GM08714 (cell line): ENCODE data around the gene FARP1.
"Not testable (repeated sequence)": the region's sequence is repeated elsewhere in the genome, so short reads cannot be mapped to it uniquely, and the experiment has no call there.

Experiments used
- H3K4me3 ChIP-seq: fragments of 200-500 bp; sonication (Bioruptor generic); 2 replicates; pipeline ENCODE4 v1.5.1; 2014; ENCODE audit warnings: mild to moderate bottlenecking, low read length, inconsistent platforms
- ZNF274 ChIP-seq: IDR thresholded peaks from 2 replicates; pipeline ENCODE4 v1.6.1; 2012; ENCODE audit warnings: mild to moderate bottlenecking, low read depth, low read length

The FARP1 gene

DNA sequence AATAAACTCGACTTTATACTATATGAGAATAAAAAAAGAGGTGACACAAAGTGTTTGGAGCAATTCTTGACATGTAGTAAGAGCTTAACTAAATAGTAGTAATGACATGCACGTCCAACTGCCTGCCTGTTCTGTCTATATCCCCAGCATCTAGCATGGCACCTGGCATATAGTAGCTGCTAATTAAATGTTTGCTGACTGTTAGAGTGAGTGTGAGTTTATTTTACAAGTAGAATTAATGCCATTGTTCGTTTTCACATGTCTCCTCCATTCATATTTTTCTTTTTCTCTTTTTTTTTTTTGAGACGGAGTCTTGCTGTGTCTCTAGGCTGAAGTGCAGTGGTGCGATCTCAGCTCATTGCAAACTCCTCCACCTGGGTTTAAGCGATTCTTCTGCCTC is 72.6 kb downstream of the FARP1 start:
- no peak for TF ChIP-seq ZNF274
- no peak overlapping the region for H3K4me3 ChIP-seq

DNA sequence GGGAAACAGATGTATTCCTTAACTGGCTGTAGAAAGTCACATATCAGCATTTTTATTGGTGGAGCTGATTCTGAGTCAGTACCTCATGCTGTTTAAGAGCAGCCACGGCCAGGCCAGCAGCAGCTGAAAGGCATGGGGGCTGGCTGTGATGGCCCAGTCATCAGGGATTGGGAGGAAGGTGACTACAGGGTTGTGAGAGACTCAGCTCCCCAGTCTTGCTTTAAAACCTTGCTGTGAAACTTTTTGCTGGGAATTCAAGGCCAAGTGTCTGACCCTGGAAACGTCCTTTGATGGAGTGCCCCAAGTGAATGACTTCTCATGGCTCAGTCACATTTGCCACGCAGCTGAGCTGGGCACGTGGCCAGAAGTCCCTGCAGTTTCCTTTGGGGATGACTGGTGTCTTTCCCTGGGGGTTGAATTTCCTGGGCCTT is 73.3 kb downstream of the FARP1 start:
- no peak overlapping the region for H3K4me3 ChIP-seq
- TF ChIP-seq ZNF274 = no peak

DNA sequence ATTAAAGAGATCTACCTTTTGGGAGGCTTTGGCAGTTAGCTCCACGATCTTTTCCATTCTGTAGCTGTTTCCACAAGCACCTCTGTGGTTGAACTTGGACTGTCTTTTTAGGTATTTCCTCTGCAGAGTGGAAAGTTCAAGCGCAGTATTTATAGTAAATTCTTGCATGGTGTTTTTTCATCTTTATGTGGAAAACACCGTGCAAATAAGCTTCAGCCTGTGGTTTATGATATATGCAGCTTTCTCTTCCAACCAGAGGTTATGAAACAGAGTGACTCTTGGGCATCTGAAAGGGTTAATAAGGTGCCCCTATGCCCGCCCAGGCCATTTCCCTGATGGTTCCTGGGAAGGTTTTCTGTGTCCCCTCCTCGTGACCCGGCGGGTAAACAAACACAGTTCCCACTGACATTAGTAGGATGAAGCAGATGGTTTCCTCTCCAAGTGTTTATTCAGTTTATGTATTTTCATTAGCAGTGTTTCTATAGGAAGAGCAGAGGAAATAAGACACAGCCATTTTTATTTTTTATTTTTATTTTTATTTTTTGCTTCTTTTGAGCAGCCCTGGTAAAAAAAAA is 73.9 kb downstream of the FARP1 start:
- H3K4me3 ChIP-seq = no peak overlapping the region
- no peak for TF ChIP-seq ZNF274

DNA sequence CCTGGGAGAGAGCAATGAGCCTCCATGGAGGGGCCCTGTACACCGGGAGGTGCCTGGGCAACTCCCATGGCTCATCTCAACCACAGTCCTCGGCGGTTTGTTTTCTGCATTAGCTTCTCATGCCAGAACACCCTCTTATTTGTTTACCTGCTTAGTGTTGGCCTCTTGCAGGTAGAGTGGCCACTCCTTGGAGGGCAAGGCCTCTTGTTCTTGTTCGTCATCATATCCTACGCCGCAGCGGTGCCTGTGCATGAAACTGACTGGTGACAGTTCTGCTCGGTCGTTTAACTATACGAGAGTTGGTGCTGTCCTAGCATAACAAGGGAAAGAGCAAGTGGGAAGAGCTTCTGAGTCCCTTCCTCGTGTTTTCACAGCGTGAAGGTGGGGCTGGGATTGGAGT is 74.7 kb downstream of the FARP1 start:
- TF ChIP-seq ZNF274 = no peak
- H3K4me3 ChIP-seq = no peak overlapping the region

- H3K4me3 ChIP-seq = no peak overlapping the region
- no peak for TF ChIP-seq ZNF274
Observed at GRCh38 chr13:98219685-98220084, 76.8 kb downstream of the FARP1 start.

- no peak for TF ChIP-seq ZNF274
- no peak overlapping the region for H3K4me3 ChIP-seq
Observed at GRCh38 chr13:98220271-98220791, 77.4 kb downstream of the FARP1 start.

- no peak overlapping the region for H3K4me3 ChIP-seq
- no peak for TF ChIP-seq ZNF274
Observed at GRCh38 chr13:98221234-98221633, 78.3 kb downstream of the FARP1 start.

DNA sequence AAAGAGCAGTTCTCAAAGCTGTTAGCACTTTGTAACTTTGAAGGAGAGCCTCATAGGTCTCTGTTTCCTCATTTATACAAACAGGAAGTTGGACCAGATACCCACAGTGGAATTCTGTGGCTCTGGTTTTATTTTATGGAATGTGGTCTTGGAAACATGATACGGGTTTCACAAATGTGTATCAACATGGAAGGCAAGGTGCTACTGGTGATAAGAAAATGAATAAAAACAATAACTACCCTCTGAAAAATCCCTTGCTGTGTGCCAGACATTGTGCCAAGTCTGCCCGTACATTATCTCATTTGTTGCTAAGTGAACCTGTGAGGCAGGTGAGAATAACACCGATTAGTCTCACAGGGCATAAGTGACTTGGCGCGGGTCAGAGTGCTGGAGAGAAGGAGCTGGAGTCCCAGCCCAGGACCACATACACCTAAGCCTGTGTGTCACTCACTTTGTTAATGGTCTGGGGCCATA is 79.2 kb downstream of the FARP1 start:
- no peak overlapping the region for H3K4me3 ChIP-seq
- no peak for TF ChIP-seq ZNF274

DNA sequence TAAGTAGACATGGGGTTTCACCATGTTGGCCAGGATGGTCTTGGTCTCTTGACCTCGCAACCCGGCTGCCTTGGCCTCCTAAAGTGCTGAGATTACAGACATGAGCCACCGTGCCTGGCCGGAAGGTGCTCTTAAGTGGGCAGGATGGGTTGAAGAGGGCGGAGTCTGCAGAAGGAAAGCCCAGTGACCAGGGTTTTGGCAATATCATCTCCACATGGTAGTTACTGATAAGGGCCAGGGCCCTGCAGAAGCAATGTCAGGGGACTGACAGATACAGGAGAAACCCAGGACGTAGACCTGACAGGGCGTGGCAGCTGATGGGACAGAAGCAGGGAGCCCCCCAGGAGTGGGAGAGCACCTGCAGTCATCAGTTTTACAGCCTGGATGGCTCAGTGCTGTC is 79.9 kb downstream of the FARP1 start:
- TF ChIP-seq ZNF274 = no peak
- no peak overlapping the region for H3K4me3 ChIP-seq

GRCh38 chr13:98223741-98224140 is 80.8 kb downstream of the FARP1 start:
- H3K4me3 ChIP-seq = no peak overlapping the region
- TF ChIP-seq ZNF274 = no peak

- H3K4me3 ChIP-seq = no peak overlapping the region
- no peak for TF ChIP-seq ZNF274
Observed at GRCh38 chr13:98224557-98224956, 81.7 kb downstream of the FARP1 start.

GRCh38 chr13:98225036-98225940 is 82.4 kb downstream of the FARP1 start:
- TF ChIP-seq ZNF274 = no peak
- no peak overlapping the region for H3K4me3 ChIP-seq

DNA sequence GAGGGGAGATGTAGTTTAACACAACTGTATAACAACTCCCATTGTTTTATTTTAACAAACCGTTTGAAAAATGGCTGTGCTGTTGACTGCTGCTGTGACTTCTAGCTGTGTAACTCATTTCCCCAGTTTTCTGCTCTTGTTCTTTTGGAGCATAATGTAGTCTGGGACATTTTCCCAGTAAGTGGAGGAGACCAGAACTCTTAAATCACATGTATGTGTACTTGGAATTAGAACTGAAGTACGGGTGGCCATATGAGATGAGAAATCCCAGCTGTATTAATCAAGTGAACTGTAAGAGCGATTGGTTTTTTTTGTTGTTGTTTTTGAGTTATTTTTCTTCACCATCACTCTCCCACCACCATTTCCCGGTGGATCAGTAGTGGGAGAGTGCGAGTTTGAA is 83.6 kb downstream of the FARP1 start:
- no peak for TF ChIP-seq ZNF274
- H3K4me3 ChIP-seq = no peak overlapping the region

DNA sequence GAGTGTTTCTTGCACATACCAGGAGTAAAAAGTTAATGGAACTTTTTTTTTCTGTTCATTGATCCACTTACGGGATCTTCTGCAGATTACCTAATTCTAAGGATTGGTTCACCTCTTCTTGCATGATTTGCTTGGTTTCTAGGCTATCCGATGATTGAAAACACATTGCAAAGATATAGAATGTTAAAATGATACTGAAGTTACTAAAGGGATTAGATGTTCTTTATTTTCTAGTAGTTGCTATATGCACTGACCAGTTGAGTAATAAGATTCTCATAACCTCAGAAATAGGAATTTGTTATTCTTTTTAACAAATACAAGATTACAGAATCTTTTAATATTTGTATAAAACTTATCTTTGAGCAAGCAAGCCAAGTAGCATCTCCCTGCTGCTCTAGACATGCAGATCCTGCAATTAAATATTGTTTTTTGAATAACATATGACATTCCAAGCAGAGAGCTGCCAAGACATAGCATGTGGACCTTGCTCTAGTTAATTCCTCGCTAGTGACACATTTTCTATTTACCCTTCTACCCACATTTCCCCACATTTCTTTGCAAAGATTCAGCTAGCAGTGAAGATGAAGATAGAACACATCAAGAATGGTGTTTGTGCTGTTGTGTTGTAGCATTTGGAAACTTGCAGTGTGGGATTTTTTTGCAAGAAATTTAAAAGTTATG is 85.9 kb downstream of the FARP1 start:
- TF ChIP-seq ZNF274 = no peak
- H3K4me3 ChIP-seq = no peak overlapping the region

GRCh38 chr13:98230762-98231161 is 87.9 kb downstream of the FARP1 start:
- not testable (repeated sequence) for H3K4me3 ChIP-seq

- no peak for TF ChIP-seq ZNF274
- H3K4me3 ChIP-seq = no peak overlapping the region
Observed at GRCh38 chr13:98232456-98232855, 89.6 kb downstream of the FARP1 start.
